Medulla oblongata (tissue), 1 donor: ENCODE measurements around the gene EMILIN2.

Experiments used
- DNase-seq: peaks from one replicate; pipeline ENCODE4 v3.0.0-alpha.2; 2015; ENCODE audit errors: extremely low spot score

Gene EMILIN2

GRCh38 chr18:2878656-2879330 is 32.0 kb downstream of the EMILIN2 start:
- DNase-seq, result no peak

- no peak for DNase-seq
These were observed 33.1 kb downstream of the EMILIN2 start for GRCh38 chr18:2879889-2880288.

DNA sequence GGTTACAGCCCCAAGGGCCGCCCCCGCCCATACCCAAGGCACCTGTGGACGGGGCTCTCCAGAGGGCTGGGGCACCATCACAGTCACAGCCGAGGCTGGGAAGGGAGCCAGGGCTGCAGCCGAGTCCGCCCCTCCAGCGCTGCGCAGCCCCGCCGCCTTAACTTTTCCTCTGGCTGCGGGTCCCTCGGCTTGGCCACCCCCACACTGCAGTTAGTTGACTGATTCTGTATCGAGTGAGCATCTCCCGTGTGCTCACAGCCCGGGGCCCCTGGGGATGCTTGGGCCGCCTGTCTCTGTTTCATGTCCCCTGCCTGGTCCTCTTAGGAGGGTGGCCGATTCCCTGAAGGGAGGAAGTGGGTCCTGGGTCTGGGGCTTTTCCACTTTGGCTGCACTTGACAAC is 33.7 kb downstream of the EMILIN2 start:
- no peak for DNase-seq

GRCh38 chr18:2881088-2881839 is 34.5 kb downstream of the EMILIN2 start:
- DNase-seq, result no peak

DNA sequence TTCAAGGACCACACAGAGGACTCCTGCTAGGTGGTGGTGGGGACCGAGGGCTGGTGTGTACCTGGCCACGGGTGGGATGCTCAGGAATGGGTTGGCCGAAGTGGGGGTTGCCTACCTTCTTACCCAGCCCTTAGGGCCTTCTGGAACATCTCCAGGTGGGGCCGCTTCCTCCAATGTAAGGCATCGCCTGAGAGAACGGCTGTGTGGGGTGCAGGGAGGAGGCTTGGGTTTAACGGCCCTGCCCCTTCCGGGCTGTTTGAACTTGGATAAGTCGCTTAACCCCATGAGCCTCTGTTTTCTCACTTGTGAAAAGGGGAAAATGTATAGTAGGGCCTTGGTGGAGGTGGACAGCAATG is 35.0 kb downstream of the EMILIN2 start:
- DNase-seq, result no peak

- no peak for DNase-seq
These were observed 35.4 kb downstream of the EMILIN2 start for GRCh38 chr18:2882201-2882600.

GRCh38 chr18:2883076-2883735 is 36.4 kb downstream of the EMILIN2 start:
- DNase-seq, result no peak

- DNase-seq, result no peak
These were observed 38.0 kb downstream of the EMILIN2 start for GRCh38 chr18:2884706-2885285.

DNA sequence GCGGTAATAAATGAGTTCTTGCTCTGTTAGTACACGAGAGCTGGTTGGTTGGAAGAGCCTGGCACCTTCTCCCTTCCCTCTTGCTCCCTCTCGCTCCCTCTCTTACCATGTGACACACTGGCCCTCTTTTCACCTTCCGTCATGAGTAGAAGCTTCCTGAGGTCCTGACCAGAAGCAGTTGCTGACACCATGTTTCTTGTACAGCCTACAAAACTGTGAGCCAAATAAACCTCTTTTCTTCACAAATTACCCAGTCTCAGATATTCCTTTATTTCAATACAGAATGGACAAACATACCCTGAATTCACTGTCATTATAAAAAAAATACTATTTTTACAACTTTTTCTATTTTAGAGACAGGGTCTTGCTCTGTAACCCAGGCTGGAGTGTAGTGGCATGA is 40.7 kb downstream of the EMILIN2 start:
- no peak for DNase-seq

DNA sequence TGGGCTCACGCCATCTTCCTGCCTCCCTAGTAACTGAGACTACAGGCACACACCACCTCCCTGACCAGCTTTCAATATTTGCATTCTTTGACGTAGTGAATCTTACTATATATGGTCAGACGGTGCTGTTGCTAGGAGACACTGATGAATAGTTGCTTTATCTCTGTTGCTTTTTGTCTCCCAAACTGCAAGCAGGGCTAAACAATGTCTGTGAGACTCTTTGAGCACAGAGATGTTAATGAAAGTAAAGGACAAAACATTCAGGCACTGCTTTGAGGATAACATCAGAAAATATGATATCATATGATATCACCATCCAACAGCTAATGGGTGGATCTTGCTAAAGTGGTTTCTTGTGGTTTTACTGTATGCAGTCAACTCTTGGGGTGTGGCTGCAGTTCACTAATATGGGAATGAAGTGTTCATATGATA is 43.0 kb downstream of the EMILIN2 start:
- no peak for DNase-seq

- DNase-seq, result no peak
These were observed 43.8 kb downstream of the EMILIN2 start for GRCh38 chr18:2890606-2891005.

GRCh38 chr18:2891526-2892431 is 45.0 kb downstream of the EMILIN2 start:
- DNase-seq, result no peak

- DNase-seq, result no peak
These were observed 46.2 kb downstream of the EMILIN2 start for GRCh38 chr18:2893056-2893455.

- no peak for DNase-seq
These were observed 46.9 kb downstream of the EMILIN2 start for GRCh38 chr18:2893676-2894075.

DNA sequence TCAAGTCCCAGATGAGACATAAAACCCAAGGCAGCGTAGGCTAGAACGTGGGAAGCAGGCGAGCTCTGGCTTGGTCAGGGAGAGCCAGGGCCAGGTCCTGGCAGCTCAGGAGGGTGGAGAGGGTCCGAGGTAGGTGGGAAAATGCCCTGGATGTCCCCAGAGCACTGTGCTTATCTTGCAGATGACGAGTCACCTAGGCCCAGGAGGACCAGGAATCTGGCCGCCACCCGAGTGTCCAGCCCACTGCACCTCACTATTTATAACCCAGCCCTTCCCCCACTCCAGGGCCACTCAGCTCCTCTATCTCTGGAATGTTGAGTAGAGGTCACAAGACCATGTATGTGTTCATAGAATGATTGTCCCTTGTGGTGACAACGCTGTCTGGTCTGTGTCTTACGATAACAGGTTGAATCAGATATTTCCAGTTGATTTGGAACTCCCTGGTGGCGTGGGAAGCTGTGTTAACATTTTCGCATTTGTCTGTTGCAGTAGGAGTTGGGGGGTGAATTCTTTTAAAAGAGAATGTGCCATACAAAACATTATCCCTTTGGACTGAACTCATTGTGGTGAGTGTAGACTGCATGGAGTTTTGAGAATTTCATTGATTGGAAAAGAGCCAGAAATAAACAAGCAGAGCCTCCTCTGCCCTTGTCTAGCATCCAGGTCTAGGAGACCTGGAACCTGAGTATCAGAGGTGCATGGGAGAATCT is 47.5 kb downstream of the EMILIN2 start:
- no peak for DNase-seq

GRCh38 chr18:2894841-2895370 is 48.1 kb downstream of the EMILIN2 start:
- DNase-seq, result no peak

GRCh38 chr18:2895391-2895790 is 48.6 kb downstream of the EMILIN2 start:
- no peak for DNase-seq

- no peak for DNase-seq
These were observed 50.2 kb downstream of the EMILIN2 start for GRCh38 chr18:2896990-2897389.

- no peak for DNase-seq
These were observed 50.8 kb downstream of the EMILIN2 start for GRCh38 chr18:2897448-2898185.

GRCh38 chr18:2898186-2898640 is 51.4 kb downstream of the EMILIN2 start:
- no peak for DNase-seq
